Measurements from ENCODE around the gene BRCA1.
A peak's percentile ranks its signal among the peaks of the same experiment; 100 is the strongest.
"Not testable (repeated sequence)": the region's sequence is repeated elsewhere in the genome, so short reads cannot be mapped to it uniquely, and the experiment has no call there.

Gene BRCA1

DNA sequence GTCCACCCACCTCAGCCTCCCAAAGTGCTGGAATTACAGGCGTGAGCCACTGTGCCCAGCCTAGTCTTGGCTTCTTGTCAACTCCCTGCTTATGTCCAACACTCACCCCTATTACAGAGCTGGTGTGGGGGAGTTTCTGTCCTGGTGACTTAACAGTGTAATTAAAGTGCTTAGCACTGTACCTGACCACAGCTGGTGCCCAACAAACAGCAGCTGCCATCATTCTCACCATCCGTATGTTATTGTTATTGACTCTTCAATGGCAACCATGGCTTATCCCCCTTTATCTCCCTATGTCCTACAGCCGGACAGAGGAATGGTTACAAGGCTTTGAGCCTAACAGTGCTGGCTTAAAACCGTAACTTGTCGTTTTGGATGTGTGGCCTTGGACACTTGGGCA is 17.0 kb upstream of the BRCA1 start:
- H3K27me3 Mint-ChIP-seq (ENCODE audit: low read depth): no peaks in the 10 kb centered on the region
- no peak overlapping the region for H3K4me3 Mint-ChIP-seq
- no peaks in the 10 kb centered on the region for H3K9me3 Mint-ChIP-seq
- H3K36me3 Mint-ChIP-seq (ENCODE audit: low read depth): peaks cover 4% of the 10 kb centered on the region
- no peaks in the 10 kb centered on the region for H3K4me1 Mint-ChIP-seq (ENCODE audit: low read depth)
- no peak overlapping the region for H3K27ac Mint-ChIP-seq

DNA sequence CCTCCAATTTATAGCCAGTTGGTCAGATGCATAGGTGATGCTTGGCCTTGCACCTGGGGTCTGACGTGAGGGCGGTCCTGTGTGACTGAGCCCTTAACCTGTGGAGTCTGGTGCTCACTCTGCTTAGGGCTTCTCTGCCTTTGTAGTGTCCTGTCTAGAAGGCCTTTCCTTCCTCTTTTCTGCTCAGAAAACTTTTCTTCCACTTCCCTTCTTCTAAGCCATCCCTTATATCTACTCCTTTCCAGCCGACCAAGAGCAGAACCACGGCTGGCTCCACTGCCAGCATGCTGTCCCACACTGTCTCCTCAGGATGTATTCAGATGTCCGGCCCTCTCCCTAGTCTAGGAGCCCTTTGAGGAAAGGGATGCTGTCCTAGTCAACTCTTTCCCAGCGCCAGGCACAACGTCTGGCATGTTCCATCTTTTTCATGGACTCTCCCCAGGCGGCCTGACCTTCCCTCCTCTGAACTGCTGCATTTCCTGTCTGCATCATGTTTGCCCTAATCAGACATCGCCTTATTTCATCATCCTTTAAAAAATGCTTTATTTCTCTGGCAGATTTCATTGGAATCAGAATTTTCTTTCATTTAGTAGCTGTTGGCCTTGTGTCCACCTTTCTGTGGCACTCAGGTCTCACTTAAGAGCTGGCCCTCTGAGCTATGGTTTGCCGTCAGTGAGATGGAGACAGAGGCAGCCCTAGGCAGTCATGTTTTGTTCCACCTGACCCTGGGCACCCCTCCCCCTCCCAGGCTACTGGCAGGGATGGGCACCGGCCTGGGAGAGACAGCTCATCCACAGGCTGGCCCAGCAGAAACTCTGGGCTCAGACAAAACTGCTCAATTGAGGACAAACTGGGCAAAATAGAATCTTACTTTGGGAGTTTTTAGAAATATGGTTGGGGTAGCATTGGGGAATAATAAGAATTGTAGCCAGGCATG is 15.5 kb upstream of the BRCA1 start:
- Mint-ChIP-seq H3K36me3 (ENCODE audit: low read depth) (peaks cover 4% of the 10 kb centered on the region), H3K27ac (no peak overlapping the region), H3K9me3 (no peaks in the 10 kb centered on the region)

DNA sequence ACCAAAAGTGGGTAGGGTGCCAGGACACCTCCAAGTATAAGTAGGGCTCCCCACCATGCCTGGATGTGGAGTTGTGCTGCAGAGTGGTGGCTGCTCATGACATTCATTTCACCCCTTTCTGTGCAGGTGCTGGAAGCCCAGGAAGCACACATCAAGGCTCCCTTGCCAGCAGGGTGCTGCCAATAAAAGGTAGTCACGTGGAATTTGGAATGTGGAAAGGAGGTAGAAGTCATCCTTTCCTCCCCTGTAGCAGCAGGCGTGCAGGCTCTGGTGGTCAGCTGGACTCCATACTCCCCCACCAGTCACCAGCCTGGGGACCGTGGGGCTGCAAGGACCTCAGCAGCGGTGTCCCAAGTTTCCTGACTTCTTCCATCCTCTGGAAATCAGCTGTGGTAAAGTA is 13.4 kb upstream of the BRCA1 start:
- not testable (repeated sequence) for H3K36me3 Mint-ChIP-seq (ENCODE audit: low read depth); H3K27me3 Mint-ChIP-seq (ENCODE audit: low read depth); H3K27ac Mint-ChIP-seq; H3K9me3 Mint-ChIP-seq; H3K4me3 Mint-ChIP-seq; H3K4me1 Mint-ChIP-seq (ENCODE audit: low read depth)

More for the DNA sequence above, 15.5 kb upstream of the BRCA1 start:
- no peaks in the 10 kb centered on the region for H3K27me3 Mint-ChIP-seq (ENCODE audit: low read depth)
- no peak overlapping the region for H3K4me3 Mint-ChIP-seq
- H3K4me1 Mint-ChIP-seq (ENCODE audit: low read depth): peaks cover 6% of the 10 kb centered on the region

DNA sequence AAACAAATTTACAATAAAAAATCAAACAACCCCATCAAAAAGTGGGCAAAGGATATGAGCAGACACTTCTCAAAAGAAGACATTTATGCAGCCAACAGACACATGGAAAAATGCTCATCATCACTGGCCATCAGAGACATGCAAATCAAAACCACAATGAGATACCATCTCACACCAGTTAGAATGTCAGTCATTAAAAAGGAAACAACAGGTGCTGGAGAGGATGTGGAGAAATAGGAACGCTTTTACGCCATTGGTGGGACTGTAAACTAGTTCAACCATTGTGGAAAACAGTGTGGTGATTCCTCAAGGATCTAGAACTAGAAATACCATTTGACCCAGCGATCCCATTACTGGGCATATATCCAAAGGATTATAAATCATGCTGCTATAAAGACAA is 11.4 kb upstream of the BRCA1 start:
- peak overlapping the region; percentile 6 for H3K27ac Mint-ChIP-seq
- H3K4me1 Mint-ChIP-seq (ENCODE audit: low read depth); H3K9me3 Mint-ChIP-seq: not testable (repeated sequence)

DNA sequence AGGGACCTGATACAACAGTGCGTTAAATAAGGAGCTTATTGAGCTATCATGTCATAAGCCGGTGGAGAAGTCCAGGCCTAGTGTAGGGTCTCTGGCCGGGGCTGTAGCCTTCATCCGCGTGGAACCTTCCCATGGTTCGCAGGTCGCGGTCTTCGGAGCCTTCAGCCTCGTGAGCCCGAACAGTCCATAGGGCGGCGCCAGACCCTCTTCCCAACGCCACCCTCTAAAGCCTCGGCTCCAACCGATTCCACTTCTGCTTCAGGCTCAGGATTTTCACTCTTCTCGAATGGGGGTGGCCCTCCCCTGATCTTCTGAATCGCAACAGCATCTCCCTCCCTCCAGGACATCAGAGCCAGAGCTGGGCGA is 10.3 kb upstream of the BRCA1 start:
- no peak overlapping the region for H3K4me3 Mint-ChIP-seq
- no peak overlapping the region for H3K27ac Mint-ChIP-seq
- H3K9me3 Mint-ChIP-seq: no peaks in the 10 kb centered on the region
- H3K27me3 Mint-ChIP-seq (ENCODE audit: low read depth): no peaks in the 10 kb centered on the region
- peaks cover 6% of the 10 kb centered on the region for H3K4me1 Mint-ChIP-seq (ENCODE audit: low read depth)
- H3K36me3 Mint-ChIP-seq (ENCODE audit: low read depth): peaks cover 9% of the 10 kb centered on the region

More for the DNA sequence above, 11.4 kb upstream of the BRCA1 start:
- not testable (repeated sequence) for H3K36me3 Mint-ChIP-seq (ENCODE audit: low read depth); H3K4me3 Mint-ChIP-seq; H3K27me3 Mint-ChIP-seq (ENCODE audit: low read depth)

DNA sequence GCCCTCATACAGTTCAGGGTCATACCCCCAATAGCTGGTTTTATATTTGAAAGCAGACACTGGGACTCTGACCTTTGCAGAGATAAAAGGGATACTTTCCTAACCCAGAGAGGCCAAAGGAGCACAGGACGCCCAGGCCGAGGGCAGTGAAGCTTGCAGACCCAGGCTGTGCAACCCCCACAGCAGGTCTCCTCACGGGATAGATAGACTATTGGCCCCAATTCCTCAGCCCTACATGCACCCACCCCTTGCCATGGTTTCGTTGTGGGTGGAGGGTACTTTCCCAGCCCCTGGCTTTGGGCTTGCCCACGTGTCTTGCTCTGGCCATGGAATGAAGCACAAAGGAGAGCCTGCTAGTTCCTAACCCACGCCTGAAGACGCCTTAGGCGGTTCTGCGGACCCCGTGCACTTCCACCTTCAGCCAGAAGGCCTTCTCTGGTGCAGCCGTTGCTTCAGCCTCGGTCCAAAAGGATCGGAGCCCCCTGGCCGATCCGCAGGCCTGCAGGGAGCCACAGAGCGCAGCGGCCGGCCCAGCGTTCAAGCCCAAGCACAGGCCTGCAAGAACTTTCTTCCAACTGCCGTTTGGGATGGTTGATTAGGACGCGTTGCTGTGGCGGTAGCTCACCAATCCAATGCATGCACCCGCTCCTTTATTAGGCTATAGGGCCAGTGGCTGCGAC is 9.8 kb upstream of the BRCA1 start:
- H3K27me3 Mint-ChIP-seq (ENCODE audit: low read depth): no peaks in the 10 kb centered on the region
- no peak overlapping the region for H3K27ac Mint-ChIP-seq
- no peak overlapping the region for H3K4me3 Mint-ChIP-seq
- H3K9me3 Mint-ChIP-seq: no peaks in the 10 kb centered on the region
- H3K4me1 Mint-ChIP-seq (ENCODE audit: low read depth): peaks cover 6% of the 10 kb centered on the region
- peaks cover 9% of the 10 kb centered on the region for H3K36me3 Mint-ChIP-seq (ENCODE audit: low read depth)

DNA sequence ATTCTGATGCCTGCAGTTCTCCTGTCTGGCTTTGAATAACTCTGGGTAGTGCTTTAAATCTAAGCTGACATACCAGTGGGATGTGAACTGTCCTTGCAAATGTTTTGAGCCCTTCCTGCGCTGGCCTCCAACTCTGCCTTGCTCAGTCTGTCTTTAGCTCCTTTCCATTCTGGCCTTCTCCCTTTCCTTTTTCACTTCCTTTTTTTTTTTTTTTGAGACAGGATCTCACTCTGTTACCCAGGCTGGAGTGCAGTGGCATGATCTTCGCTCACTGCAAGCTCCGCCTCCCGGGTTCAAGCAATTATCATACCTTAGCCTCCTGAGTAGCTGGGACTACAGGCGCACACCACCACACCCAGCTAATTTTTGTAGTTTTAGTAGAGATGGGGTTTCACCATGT is 8.3 kb upstream of the BRCA1 start:
- not testable (repeated sequence) for H3K4me1 Mint-ChIP-seq (ENCODE audit: low read depth); H3K27ac Mint-ChIP-seq; H3K9me3 Mint-ChIP-seq; H3K27me3 Mint-ChIP-seq (ENCODE audit: low read depth); H3K4me3 Mint-ChIP-seq
- H3K36me3 Mint-ChIP-seq (ENCODE audit: low read depth): peaks cover 10% of the 10 kb centered on the region

DNA sequence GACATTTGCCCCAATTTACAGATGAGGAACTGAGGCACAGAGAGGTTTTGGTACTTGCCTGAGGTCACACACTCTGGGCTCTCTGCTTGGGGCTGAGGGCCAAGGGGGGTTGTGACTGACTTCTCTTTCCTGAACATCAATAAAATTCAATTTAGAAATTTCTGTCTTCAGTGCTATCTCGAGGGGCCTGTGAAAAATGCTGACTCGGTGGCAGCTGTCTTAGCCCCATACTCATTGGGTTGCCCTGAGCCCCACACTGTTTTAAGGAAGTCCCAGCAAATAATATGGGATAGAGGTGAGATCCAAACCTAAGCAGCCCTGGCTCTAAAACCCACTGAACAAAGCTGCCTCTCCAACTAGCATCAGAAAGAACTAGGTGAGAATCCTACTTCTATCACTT is 7.0 kb upstream of the BRCA1 start:
- peaks cover 10% of the 10 kb centered on the region for H3K4me1 Mint-ChIP-seq (ENCODE audit: low read depth)
- no peak overlapping the region for H3K27ac Mint-ChIP-seq
- peaks cover 16% of the 10 kb centered on the region for H3K36me3 Mint-ChIP-seq (ENCODE audit: low read depth)
- H3K4me3 Mint-ChIP-seq: no peak overlapping the region
- no peaks in the 10 kb centered on the region for H3K27me3 Mint-ChIP-seq (ENCODE audit: low read depth)
- H3K9me3 Mint-ChIP-seq: no peaks in the 10 kb centered on the region

DNA sequence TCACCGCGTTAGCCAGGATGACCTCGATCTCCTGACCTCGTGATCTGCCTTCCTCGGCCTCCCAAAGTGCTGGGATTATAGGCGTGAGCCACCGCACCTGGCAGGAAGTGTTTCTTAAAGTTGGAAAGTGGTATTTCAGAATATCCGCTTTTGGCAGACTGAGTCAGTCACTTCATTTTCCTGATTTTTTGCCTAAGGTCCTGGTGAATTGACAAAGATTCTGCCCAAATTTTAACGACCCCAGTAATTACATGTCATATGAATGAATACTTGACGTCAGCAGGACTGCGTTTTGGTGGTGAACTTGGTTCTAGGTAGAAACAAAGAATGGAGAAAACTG is 4.5 kb upstream of the BRCA1 start:
- no peaks in the 10 kb centered on the region for H3K9me3 Mint-ChIP-seq
- H3K36me3 Mint-ChIP-seq (ENCODE audit: low read depth): peaks cover 21% of the 10 kb centered on the region
- H3K27ac Mint-ChIP-seq: no peak overlapping the region
- no peak overlapping the region for H3K4me3 Mint-ChIP-seq
- no peaks in the 10 kb centered on the region for H3K27me3 Mint-ChIP-seq (ENCODE audit: low read depth)
- peaks cover 10% of the 10 kb centered on the region for H3K4me1 Mint-ChIP-seq (ENCODE audit: low read depth)

DNA sequence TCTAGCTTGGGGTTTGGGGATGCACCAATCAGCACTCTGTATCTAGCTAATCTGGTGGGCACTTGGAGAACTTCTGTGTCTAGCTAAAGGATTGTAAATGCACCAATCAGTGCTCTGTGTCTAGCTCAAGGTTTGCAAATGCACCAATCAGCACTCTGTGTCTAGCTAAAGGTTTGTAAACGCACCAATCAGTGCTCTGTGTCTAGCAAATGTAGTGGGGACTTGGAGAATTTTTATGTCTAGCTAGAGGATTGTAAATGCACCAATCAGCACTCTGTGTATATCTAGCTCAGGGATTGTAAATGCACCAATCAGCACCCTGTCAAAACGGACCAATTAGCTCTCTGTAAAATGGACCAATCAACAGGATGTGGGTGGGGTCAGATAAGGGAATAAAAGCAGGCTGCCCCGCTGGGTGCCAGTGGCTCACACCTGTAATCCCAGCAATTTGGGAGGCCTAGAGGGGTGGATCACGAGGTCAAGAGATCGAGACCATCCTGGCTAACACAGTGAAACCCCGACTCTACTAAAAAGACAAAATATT is 2.2 kb upstream of the BRCA1 start:
- not testable (repeated sequence) for H3K27me3 Mint-ChIP-seq (ENCODE audit: low read depth); H3K9me3 Mint-ChIP-seq
- Mint-ChIP-seq H3K27ac (peak overlapping the region; percentile 52), H3K36me3 (ENCODE audit: low read depth) (peaks cover 14% of the 10 kb centered on the region), H3K4me1 (ENCODE audit: low read depth) (peaks cover 17% of the 10 kb centered on the region), H3K4me3 (peak overlapping the region; percentile 67)

DNA sequence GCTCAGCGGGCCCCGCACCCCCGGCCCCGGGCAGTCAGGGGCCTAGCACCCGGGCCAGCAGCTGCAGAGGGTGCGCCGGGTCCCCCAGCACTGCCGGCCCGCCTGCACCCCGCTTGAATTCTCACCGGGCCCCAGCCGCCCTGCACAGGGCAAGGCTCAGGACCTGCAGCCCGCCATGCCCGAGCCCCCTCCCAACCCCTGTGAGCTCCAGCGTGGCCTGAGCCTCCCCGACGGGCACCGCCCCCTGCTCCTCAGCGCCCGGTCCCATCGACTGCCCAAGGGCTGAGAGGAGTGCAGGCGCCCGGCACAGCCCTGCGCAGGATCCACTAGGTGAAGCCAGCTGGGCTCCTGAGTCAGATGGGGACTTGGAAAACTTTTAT is 1.7 kb upstream of the BRCA1 start:
- Mint-ChIP-seq H3K27ac (peak overlapping the region; percentile 52), H3K27me3 (ENCODE audit: low read depth) (no peaks in the 10 kb centered on the region), H3K4me3 (peak overlapping the region; percentile 67), H3K4me1 (ENCODE audit: low read depth) (peaks cover 19% of the 10 kb centered on the region), H3K36me3 (ENCODE audit: low read depth) (peaks cover 14% of the 10 kb centered on the region), H3K9me3 (no peaks in the 10 kb centered on the region)

DNA sequence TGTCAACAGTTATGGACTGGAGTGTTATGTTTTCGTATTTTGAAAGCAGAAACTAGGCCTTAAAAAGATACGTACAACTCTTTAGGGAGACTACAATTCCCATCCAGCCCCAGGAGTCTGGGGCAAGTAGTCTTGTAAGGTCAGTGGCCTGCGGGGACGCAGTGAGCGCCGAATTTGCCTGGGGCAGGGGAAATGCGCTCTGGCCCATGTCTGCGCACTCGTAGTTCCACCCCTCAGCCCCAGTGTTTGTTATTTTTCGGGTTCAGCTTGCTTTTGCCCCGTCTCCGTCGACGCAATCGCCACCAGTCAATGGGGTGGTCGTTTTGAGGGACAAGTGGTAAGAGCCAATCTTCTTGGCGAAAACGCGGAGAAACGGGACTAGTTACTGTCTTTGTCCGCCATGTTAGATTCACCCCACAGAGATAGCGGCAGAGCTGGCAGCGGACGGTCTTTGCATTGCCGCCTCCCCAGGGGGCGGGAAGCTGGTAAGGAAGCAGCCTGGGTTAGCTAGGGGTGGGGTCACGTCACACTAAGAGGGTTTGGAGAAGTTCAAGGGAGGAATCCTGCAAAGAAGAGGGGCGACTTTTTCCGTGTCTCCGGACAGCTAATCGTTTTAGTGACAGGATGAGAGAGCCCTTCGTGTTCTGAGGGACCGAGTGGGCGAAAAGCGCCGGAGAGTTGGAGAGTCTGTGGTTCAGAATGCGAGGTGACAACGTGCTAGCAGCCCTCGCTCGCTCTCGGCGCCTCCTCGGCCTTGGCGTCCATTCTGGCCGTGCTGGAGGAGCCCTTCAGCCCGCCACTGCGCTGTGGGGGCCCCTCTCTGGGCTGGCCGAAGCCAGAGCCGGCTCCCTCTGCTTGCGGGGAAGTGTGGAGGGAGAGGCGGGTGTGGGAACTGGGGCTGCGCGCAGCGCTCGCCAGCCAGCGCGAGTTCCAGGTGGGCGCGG is 1.1 kb upstream of the BRCA1 start:
- H3K27ac Mint-ChIP-seq: peak overlapping the region; percentile 97
- H3K4me3 Mint-ChIP-seq: peak overlapping the region; percentile 98
- no peaks in the 10 kb centered on the region for H3K27me3 Mint-ChIP-seq (ENCODE audit: low read depth)
- H3K4me1 Mint-ChIP-seq (ENCODE audit: low read depth): peaks cover 19% of the 10 kb centered on the region
- no peaks in the 10 kb centered on the region for H3K9me3 Mint-ChIP-seq
- peaks cover 15% of the 10 kb centered on the region for H3K36me3 Mint-ChIP-seq (ENCODE audit: low read depth)

DNA sequence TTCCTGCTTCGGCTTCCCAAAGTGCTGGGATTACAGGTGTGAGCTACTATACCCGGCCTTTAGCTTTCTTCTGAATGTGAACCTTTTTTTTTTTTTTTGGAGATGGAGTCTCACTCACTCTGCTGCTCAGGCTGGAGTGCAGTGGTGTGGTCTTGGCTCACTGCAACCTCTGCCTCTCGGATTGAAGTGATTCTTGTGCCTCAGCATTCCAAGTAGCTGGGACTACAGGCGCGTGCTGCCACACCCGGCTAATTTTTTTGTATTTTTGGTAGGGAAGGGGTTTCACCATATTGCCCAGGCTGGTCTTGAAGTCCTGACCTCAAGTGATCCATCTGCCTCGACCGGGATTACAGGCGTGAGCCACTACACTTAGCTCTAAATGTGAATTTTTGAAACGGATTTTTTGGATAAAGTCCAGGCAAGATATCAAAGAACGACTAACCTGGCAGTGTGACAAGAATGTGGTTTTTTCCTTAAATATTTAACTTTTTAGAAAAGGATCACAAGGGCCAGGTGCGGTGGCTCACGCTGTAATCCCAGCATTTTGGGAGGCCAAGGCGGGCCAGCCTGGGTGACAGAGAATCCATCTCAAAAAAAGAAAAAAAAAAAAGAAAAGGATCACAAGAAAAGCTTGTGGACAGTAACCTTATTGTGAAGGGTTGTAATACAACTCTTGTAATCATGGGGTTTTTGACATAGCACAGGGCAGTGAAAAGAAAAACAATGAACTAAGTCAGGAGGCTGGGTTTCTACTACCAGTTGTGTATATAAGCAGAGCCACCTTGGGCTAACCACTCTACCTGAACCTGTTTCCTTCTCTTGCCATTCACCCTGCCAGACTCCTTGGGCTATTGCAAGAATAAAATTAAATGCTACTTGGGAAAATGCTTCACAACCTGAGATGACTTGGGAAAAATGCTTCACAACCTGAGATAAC is 6.2 kb downstream of the BRCA1 start:
- Mint-ChIP-seq H3K9me3 (no peaks in the 10 kb centered on the region), H3K4me3 (no peak overlapping the region), H3K36me3 (ENCODE audit: low read depth) (peaks cover 8% of the 10 kb centered on the region), H3K27ac (no peak overlapping the region), H3K27me3 (ENCODE audit: low read depth) (no peaks in the 10 kb centered on the region), H3K4me1 (ENCODE audit: low read depth) (peaks cover 5% of the 10 kb centered on the region)
